PC-9 (cell line): ENCODE data around the gene FAM241A. TPM values are rescaled to one million over a fixed set of nuclear protein-coding genes. Genes with fewer than 3 reads are reported as not detected.

ENCODE experiments used
- BruUV-seq: library from RNA; stranded (reverse); fragments of 400-500 nt; replicated peaks from 2 replicates; lab custom pipeline; 2021; lab: Mats Ljungman, UMichigan
- CTCF ChIA-PET: fragments of 300-600 bp; sonication (Branson Sonifier 250); formaldehyde crosslinking; loops from one replicate; lab custom pipeline; 2022; ENCODE audit warnings: antibody characterized with exemption; lab: Charles Lee
- POLR2A ChIA-PET: fragments of 300-600 bp; sonication (Branson Sonifier 250); formaldehyde crosslinking; loops from one replicate; lab custom pipeline; 2022; ENCODE audit warnings: antibody characterized with exemption; ENCODE audit not compliant: unreplicated experiment; lab: Charles Lee
- DNase-seq, 2 experiments: peaks; one replicate each; pipeline versions ENCODE4 v3.0.0 to v3.0.0-alpha.2; 2015 to 2022; ENCODE audit warnings: mixed read lengths in 1 of 2
- H2AFZ ChIP-seq: fragments of 200-600 bp; sonication (generic); 2 replicates; pipeline ENCODE4 v1.8.1; 2017; ENCODE audit warnings: antibody characterized with exemption
- H3F3A ChIP-seq: fragments of 200-600 bp; sonication (generic); 2 replicates; pipeline ENCODE4 v1.8.1; 2017; ENCODE audit warnings: antibody characterized with exemption, mild to moderate bottlenecking, low read depth; ENCODE audit not compliant: insufficient read depth
- H3K27ac ChIP-seq: fragments of 200-600 bp; sonication (generic); 2 replicates; pipeline ENCODE4 v1.6.1; 2016; ENCODE audit warnings: mixed run types
- H3K27me3 ChIP-seq: fragments of 200-600 bp; sonication (generic); 2 replicates; pipeline ENCODE4 v1.6.1; 2016; ENCODE audit warnings: low read depth, mixed run types; ENCODE audit not compliant: insufficient read depth
- H3K36me3 ChIP-seq: fragments of 200-600 bp; sonication (generic); 2 replicates; pipeline ENCODE4 v1.6.1; 2016; ENCODE audit warnings: low read depth, mixed run types
- H3K4me1 ChIP-seq: fragments of 200-600 bp; sonication (generic); replicated peaks from 2 replicates; pipeline ENCODE4 v1.6.1; 2016; ENCODE audit warnings: mixed run types; ENCODE audit not compliant: insufficient read depth
- H3K4me2 ChIP-seq: fragments of 200-600 bp; sonication (generic); 2 replicates; pipeline ENCODE4 v1.6.1; 2017; ENCODE audit warnings: mixed run types
- H3K4me3 ChIP-seq: fragments of 200-600 bp; sonication (generic); 2 replicates; pipeline ENCODE4 v1.6.1; 2016; ENCODE audit warnings: mixed run types
- H3K79me2 ChIP-seq: fragments of 200-600 bp; sonication (generic); 2 replicates; pipeline ENCODE4 v1.6.1; 2017; ENCODE audit warnings: low read depth, mixed run types
- H3K9me2 ChIP-seq: fragments of 200-600 bp; sonication (generic); 2 replicates; pipeline ENCODE4 v1.8.1; 2017; ENCODE audit warnings: mild to moderate bottlenecking; ENCODE audit not compliant: insufficient read depth
- H3K9me3 ChIP-seq: fragments of 200-600 bp; sonication (generic); 2 replicates; pipeline ENCODE4 v1.8.1; 2016; ENCODE audit warnings: low read depth; ENCODE audit not compliant: insufficient read depth
- H4K20me1 ChIP-seq: fragments of 200-600 bp; sonication (generic); 2 replicates; pipeline ENCODE4 v1.8.1; 2017; ENCODE audit not compliant: insufficient read depth
- CTCF ChIP-seq: fragments of 200-600 bp; sonication (generic); conservative IDR thresholded peaks from 2 replicates; pipeline ENCODE4 v1.6.1; 2017; ENCODE audit warnings: mixed run types, antibody characterized with exemption, mild to moderate bottlenecking, moderate library complexity
- EZH2 ChIP-seq: fragments of 200-600 bp; sonication (generic); IDR thresholded peaks from 2 replicates; pipeline ENCODE4 v1.8.0; 2017; ENCODE audit warnings: antibody characterized with exemption, low read depth
- intact Hi-C: fragments of 100-400 bp; cut with micrococcal nuclease; formaldehyde crosslinking; loops from one replicate; pipeline ENCODE4 v1.10.0; 2022; ENCODE audit not compliant: unreplicated experiment
- total RNA-seq: library from RNA; stranded (reverse); gene quantifications from 2 replicates; pipeline ENCODE4 v1.2.3, GENCODE V29; 2021

FAM241A gene
- total RNA-seq, 1 experiment from 2014 or later, result 1.4 TPM

GRCh38 chr4:112145790-112146501 is 692 bp downstream of the FAM241A start:
- Histone ChIP-seq H3K27me3 (no peaks in the 10 kb centered on the region), H3K27ac (peak overlapping the region; percentile 51), H3K9me3 (no peaks in the 10 kb centered on the region), H3K79me2 (peaks cover 31% of the 10 kb centered on the region), H3F3A (peaks cover 4% of the 10 kb centered on the region; the same call in 1 of the 2 replicates), H3K4me2 (peak overlapping the region; percentile 88), H3K4me3 (peak overlapping the region; percentile 89), H2AFZ (peak overlapping the region; percentile 93), H3K36me3 (no peaks in the 10 kb centered on the region), H3K4me1 (peaks cover 23% of the 10 kb centered on the region), H3K9me2 (no peaks in the 10 kb centered on the region), H4K20me1 (no peaks in the 10 kb centered on the region)
- intact Hi-C loops, result loop anchor here (1.0 to 5.0 kb wide), 2 partner anchors 34 to 86 kb away; no protein-coding TSS in a partner anchor
- CTCF ChIA-PET, result no interaction called here
- TF ChIP-seq EZH2 (no peak), CTCF (no peak)
- peak; percentile 28 to 41 for DNase-seq
- POLR2A ChIA-PET, result no interaction called here
- BruUV-seq, result no TSS peak

GRCh38 chr4:112146502-112146813 is 1.2 kb downstream of the FAM241A start:
- H3K4me3 ChIP-seq, result peak overlapping the region; percentile 89
- peak overlapping the region; percentile 93 for H2AFZ ChIP-seq
- H3K4me1 ChIP-seq, result peaks cover 17% of the 10 kb centered on the region
- no peaks in the 10 kb centered on the region for H3K9me2 ChIP-seq
- peak overlapping the region; percentile 88 for H3K4me2 ChIP-seq
- peaks cover 4% of the 10 kb centered on the region; the same call in 1 of the 2 replicates for H3F3A ChIP-seq
- H3K79me2 ChIP-seq, result peaks cover 31% of the 10 kb centered on the region
- ChIA-PET CTCF (no interaction called here), POLR2A (no interaction called here)
- no peaks in the 10 kb centered on the region for H3K36me3 ChIP-seq
- DNase-seq, result no peak
- peak overlapping the region; percentile 51 for H3K27ac ChIP-seq
- no TSS peak for BruUV-seq
- no peaks in the 10 kb centered on the region for H3K27me3 ChIP-seq
- TF ChIP-seq CTCF (no peak), EZH2 (no peak)
- H4K20me1 ChIP-seq, result no peaks in the 10 kb centered on the region
- intact Hi-C loops, result loop anchor here (1.0 to 5.0 kb wide), 2 partner anchors 34 to 86 kb away; no protein-coding TSS in a partner anchor
- no peaks in the 10 kb centered on the region for H3K9me3 ChIP-seq

- peaks cover 16% of the 10 kb centered on the region for H3K4me1 ChIP-seq
- H4K20me1 ChIP-seq, result no peaks in the 10 kb centered on the region
- peak overlapping the region; percentile 88 for H3K4me2 ChIP-seq
- POLR2A ChIA-PET, result no interaction called here
- peaks cover 4% of the 10 kb centered on the region; the same call in 1 of the 2 replicates for H3F3A ChIP-seq
- H2AFZ ChIP-seq, result no peak overlapping the region
- TF ChIP-seq EZH2 (no peak), CTCF (no peak)
- H3K36me3 ChIP-seq, result no peaks in the 10 kb centered on the region
- no TSS peak for BruUV-seq
- H3K9me3 ChIP-seq, result no peaks in the 10 kb centered on the region
- peaks cover 31% of the 10 kb centered on the region for H3K79me2 ChIP-seq
- H3K27ac ChIP-seq, result no peak overlapping the region
- H3K4me3 ChIP-seq, result peak overlapping the region; percentile 89; the same call in 1 of the 2 replicates
- H3K27me3 ChIP-seq, result no peaks in the 10 kb centered on the region
- DNase-seq, result no peak
- CTCF ChIA-PET, result interaction anchor here (0.6 kb wide), 1 partner anchor 8 kb away, joined by 3 read pairs; no protein-coding TSS in a partner anchor
- intact Hi-C loops, result loop anchor here (5.0 kb wide), 1 partner anchor 35 kb away; no protein-coding TSS in a partner anchor
- H3K9me2 ChIP-seq, result no peaks in the 10 kb centered on the region
These were observed 2.4 kb downstream of the FAM241A start for GRCh38 chr4:112147697-112148096.
